ENCODE measurements around the gene ZNF385D. TPM values are rescaled to one million over a fixed set of nuclear protein-coding genes. Genes with fewer than 3 reads are reported as not detected.

Gene ZNF385D
- total RNA-seq, 1 experiment from 2014 or later: not detected

DNA sequence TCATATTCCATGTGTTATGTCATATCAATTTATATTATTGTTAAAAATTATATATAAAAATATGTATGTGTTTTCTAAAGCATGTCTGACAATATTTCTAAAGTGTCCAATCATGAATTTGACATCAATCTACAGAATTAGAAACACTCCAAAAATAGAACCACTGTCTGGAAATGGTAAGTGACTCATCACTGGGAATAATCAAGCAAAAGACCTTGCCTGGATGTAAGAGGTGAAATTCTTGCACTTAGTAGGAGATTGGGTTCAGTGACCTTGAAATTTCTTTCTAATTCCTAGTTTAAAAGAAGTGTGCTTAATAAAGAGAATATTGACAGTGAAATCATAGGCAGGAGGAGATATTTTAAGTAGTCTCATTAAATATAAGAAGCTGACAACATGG, 188.8 kb downstream of the ZNF385D start:
- no peak overlapping the region for H3K4me2 ChIP-seq (ENCODE audit: low read length)
- no TSS peak for BruUV-seq (replicated peaks)
- no peaks in the 10 kb centered on the region for H3K36me3 ChIP-seq (ENCODE audit: control insufficient read depth in 1 of 2, insufficient read depth in 2 of 2, low read length in 2 of 2)
- ATAC-seq (no peak), DNase-seq (ENCODE audit: low read depth, low spot score) (no peak)
- H3K4me1 ChIP-seq (ENCODE audit: control insufficient read depth in 1 of 2, insufficient read depth in 2 of 2, low read length in 2 of 2): no peaks in the 10 kb centered on the region
- H3K9me2 ChIP-seq (ENCODE audit: insufficient read depth): no peaks in the 10 kb centered on the region
- no peaks in the 10 kb centered on the region for H3K27me3 ChIP-seq (ENCODE audit: insufficient read depth, low read length)
- H4K20me1 ChIP-seq (ENCODE audit: insufficient read depth): no peaks in the 10 kb centered on the region; the same call in 1 of the 2 replicates
- H3K27ac ChIP-seq (ENCODE audit: low read depth, low read length): no peak overlapping the region
- intact Hi-C loops (cut with micrococcal nuclease): no loop called here
- no peak for TF ChIP-seq RAD21 (IDR thresholded peaks at IDR 0.05; ENCODE audit: low read depth)
- no peak for TF ChIP-seq JUND (IDR thresholded peaks at IDR 0.05)
- no peak for TF ChIP-seq POLR2A (IDR thresholded peaks at IDR 0.05; ENCODE audit: borderline replicate concordance, extremely low read depth, insufficient read depth, insufficient read length)
- TF ChIP-seq TCF7L2 (IDR thresholded peaks at IDR 0.05; ENCODE audit: borderline replicate concordance, extremely low read depth, insufficient read depth, insufficient read length): no peak
- TF ChIP-seq, protein P1, sequence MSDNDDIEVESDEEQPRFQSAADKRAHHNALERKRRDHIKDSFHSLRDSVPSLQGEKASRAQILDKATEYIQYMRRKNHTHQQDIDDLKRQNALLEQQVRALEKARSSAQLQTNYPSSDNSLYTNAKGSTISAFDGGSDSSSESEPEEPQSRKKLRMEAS (IDR thresholded peaks at IDR 0.05): no peak
- TF ChIP-seq SIN3A (IDR thresholded peaks at IDR 0.05; ENCODE audit: low read depth): no peak
- no peak for TF ChIP-seq ZNF274 (IDR thresholded peaks at IDR 0.05; ENCODE audit: low read depth, low read length)
- no peak for TF ChIP-seq CBX3 (IDR thresholded peaks at IDR 0.05; ENCODE audit: low read depth)
- TF ChIP-seq, protein P2, sequence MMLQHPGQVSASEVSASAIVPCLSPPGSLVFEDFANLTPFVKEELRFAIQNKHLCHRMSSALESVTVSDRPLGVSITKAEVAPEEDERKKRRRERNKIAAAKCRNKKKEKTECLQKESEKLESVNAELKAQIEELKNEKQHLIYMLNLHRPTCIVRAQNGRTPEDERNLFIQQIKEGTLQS (IDR thresholded peaks at IDR 0.05): no peak
- TF ChIP-seq EZH2phosphoT487 (IDR thresholded peaks at IDR 0.05; ENCODE audit: borderline replicate concordance): no peak
- TF ChIP-seq SRF (IDR thresholded peaks at IDR 0.05; ENCODE audit: low read depth): no peak
- TF ChIP-seq EGR1 (IDR thresholded peaks at IDR 0.05; ENCODE audit: low read depth): no peak
- TF ChIP-seq ZFX (IDR thresholded peaks at IDR 0.05): no peak
- no peak for TF ChIP-seq SP1 (IDR thresholded peaks at IDR 0.05; ENCODE audit: low read depth)
- no peak for TF ChIP-seq YY1 (IDR thresholded peaks at IDR 0.05; ENCODE audit: extremely low read depth, insufficient replicate concordance, low read depth, low read length)
- TF ChIP-seq, protein P3, sequence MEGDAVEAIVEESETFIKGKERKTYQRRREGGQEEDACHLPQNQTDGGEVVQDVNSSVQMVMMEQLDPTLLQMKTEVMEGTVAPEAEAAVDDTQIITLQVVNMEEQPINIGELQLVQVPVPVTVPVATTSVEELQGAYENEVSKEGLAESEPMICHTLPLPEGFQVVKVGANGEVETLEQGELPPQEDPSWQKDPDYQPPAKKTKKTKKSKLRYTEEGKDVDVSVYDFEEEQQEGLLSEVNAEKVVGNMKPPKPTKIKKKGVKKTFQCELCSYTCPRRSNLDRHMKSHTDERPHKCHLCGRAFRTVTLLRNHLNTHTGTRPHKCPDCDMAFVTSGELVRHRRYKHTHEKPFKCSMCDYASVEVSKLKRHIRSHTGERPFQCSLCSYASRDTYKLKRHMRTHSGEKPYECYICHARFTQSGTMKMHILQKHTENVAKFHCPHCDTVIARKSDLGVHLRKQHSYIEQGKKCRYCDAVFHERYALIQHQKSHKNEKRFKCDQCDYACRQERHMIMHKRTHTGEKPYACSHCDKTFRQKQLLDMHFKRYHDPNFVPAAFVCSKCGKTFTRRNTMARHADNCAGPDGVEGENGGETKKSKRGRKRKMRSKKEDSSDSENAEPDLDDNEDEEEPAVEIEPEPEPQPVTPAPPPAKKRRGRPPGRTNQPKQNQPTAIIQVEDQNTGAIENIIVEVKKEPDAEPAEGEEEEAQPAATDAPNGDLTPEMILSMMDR (IDR thresholded peaks at IDR 0.05 in 2 of 3, conservative IDR thresholded peaks at IDR 0.05 in 1 of 3; ENCODE audit: borderline replicate concordance in 1 of 3, insufficient read depth in 1 of 3, low read depth in 2 of 3, low read length in 2 of 3): no peak
- TF ChIP-seq, protein P4, sequence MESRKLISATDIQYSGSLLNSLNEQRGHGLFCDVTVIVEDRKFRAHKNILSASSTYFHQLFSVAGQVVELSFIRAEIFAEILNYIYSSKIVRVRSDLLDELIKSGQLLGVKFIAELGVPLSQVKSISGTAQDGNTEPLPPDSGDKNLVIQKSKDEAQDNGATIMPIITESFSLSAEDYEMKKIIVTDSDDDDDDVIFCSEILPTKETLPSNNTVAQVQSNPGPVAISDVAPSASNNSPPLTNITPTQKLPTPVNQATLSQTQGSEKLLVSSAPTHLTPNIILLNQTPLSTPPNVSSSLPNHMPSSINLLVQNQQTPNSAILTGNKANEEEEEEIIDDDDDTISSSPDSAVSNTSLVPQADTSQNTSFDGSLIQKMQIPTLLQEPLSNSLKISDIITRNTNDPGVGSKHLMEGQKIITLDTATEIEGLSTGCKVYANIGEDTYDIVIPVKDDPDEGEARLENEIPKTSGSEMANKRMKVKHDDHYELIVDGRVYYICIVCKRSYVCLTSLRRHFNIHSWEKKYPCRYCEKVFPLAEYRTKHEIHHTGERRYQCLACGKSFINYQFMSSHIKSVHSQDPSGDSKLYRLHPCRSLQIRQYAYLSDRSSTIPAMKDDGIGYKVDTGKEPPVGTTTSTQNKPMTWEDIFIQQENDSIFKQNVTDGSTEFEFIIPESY (IDR thresholded peaks at IDR 0.05; ENCODE audit: extremely low read depth, insufficient replicate concordance, low read length): no peak
- TF ChIP-seq, protein P5, sequence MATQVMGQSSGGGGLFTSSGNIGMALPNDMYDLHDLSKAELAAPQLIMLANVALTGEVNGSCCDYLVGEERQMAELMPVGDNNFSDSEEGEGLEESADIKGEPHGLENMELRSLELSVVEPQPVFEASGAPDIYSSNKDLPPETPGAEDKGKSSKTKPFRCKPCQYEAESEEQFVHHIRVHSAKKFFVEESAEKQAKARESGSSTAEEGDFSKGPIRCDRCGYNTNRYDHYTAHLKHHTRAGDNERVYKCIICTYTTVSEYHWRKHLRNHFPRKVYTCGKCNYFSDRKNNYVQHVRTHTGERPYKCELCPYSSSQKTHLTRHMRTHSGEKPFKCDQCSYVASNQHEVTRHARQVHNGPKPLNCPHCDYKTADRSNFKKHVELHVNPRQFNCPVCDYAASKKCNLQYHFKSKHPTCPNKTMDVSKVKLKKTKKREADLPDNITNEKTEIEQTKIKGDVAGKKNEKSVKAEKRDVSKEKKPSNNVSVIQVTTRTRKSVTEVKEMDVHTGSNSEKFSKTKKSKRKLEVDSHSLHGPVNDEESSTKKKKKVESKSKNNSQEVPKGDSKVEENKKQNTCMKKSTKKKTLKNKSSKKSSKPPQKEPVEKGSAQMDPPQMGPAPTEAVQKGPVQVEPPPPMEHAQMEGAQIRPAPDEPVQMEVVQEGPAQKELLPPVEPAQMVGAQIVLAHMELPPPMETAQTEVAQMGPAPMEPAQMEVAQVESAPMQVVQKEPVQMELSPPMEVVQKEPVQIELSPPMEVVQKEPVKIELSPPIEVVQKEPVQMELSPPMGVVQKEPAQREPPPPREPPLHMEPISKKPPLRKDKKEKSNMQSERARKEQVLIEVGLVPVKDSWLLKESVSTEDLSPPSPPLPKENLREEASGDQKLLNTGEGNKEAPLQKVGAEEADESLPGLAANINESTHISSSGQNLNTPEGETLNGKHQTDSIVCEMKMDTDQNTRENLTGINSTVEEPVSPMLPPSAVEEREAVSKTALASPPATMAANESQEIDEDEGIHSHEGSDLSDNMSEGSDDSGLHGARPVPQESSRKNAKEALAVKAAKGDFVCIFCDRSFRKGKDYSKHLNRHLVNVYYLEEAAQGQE (IDR thresholded peaks at IDR 0.05; ENCODE audit: low read depth): no peak
- TF ChIP-seq POLR2AphosphoS5 (IDR thresholded peaks at IDR 0.05; ENCODE audit: low read depth, low read length): no peak
- peaks cover 0 to 7% of the 10 kb centered on the region in 2 experiments; a peak in 2 of 4 replicates for H3K9me3 ChIP-seq (ENCODE audit: control insufficient read depth in 1 of 2, insufficient read depth in 1 of 2, low read depth in 1 of 2, low read length in 2 of 2)
- no peaks in the 10 kb centered on the region for H3K79me2 ChIP-seq (ENCODE audit: insufficient read depth, low read length)
- no peak overlapping the region for H3K4me3 ChIP-seq (replicated peaks in 1 of 2; ENCODE audit: low read depth in 1 of 2, low read length in 2 of 2)
- H2AFZ ChIP-seq (ENCODE audit: low read depth, low read length, poor library complexity, severe bottlenecking): no peak overlapping the region
- POLR2A ChIA-PET: no interaction called here
- no peak overlapping the region for H3K9ac ChIP-seq (ENCODE audit: low read length)
- RAD21 ChIA-PET (ENCODE audit: low non-redundant PET in 1 of 2, low total read pairs in 2 of 2, uncharacterized antibody in 2 of 2, unreplicated experiment in 2 of 2): no interaction called here
- CTCF ChIA-PET: no interaction called here

Data from HCT116 (cell line).